DND-41 (cell line): Measurements from ENCODE around the gene VAMP1.

ENCODE experiments used
- ATAC-seq: fragments of 200-7000 bp; cut with Tn5 transposase; 3 replicates; pipeline ENCODE4 v1.9.1; 2021; ENCODE audit warnings: low read depth; ENCODE audit not compliant: insufficient read depth
- DNase-seq: peaks from one replicate; pipeline ENCODE4 v3.0.0-alpha.2; 2020
- H2AFZ ChIP-seq: 2 replicates; pipeline ENCODE4 v1.6.0; 2012; ENCODE audit warnings: low read depth, low read length
- H3K27ac ChIP-seq: 2 replicates; pipeline ENCODE4 v1.5.1; 2012; ENCODE audit warnings: low read length, inconsistent platforms
- H3K27me3 ChIP-seq: fragments of 200-600 bp; sonication (generic); 2 replicates; pipeline ENCODE4 v1.6.0; 2012; ENCODE audit warnings: low read length, mild to moderate bottlenecking, inconsistent platforms; ENCODE audit not compliant: insufficient read depth, poor library complexity
- H3K36me3 ChIP-seq: 2 replicates; pipeline ENCODE4 v1.5.1; 2012; ENCODE audit warnings: low read length, inconsistent platforms; ENCODE audit not compliant: insufficient read depth
- H3K4me1 ChIP-seq: 2 replicates; pipeline ENCODE4 v1.5.1; 2012; ENCODE audit warnings: mild to moderate bottlenecking, low read length; ENCODE audit not compliant: insufficient read depth
- H3K4me2 ChIP-seq: 2 replicates; pipeline ENCODE4 v1.6.0; 2012; ENCODE audit warnings: mild to moderate bottlenecking, moderate library complexity, low read length, inconsistent platforms; ENCODE audit not compliant: insufficient read depth
- H3K4me3 ChIP-seq, 2 experiments: fragments of 200-600 bp in 1 of 2; shearing (Covaris generic) in 1 of 2; 2 replicates each; pipeline ENCODE4 v1.5.1; 2012 to 2016; ENCODE audit warnings: inconsistent platforms in 2 of 2, low read length in 2 of 2, mild to moderate bottlenecking in 2 of 2, low read depth in 1 of 2, moderate library complexity in 1 of 2
- H3K79me2 ChIP-seq: 2 replicates; pipeline ENCODE4 v1.6.0; 2012; ENCODE audit warnings: low read length, inconsistent platforms; ENCODE audit not compliant: insufficient read depth
- H3K9ac ChIP-seq: 2 replicates; pipeline ENCODE4 v1.6.0; 2012; ENCODE audit warnings: low read depth, mild to moderate bottlenecking, inconsistent platforms, low read length, moderate library complexity
- H3K9me3 ChIP-seq: 2 replicates; pipeline ENCODE4 v1.5.1; 2012; ENCODE audit warnings: low read length, moderate library complexity, mild to moderate bottlenecking, inconsistent platforms; ENCODE audit not compliant: insufficient read depth, severe bottlenecking
- H4K20me1 ChIP-seq: 2 replicates; pipeline ENCODE4 v1.6.0; 2012; ENCODE audit warnings: low read length; ENCODE audit not compliant: insufficient read depth
- EZH2 ChIP-seq: IDR thresholded peaks from 3 replicates; pipeline ENCODE4 v1.6.1; 2012; ENCODE audit warnings: borderline replicate concordance, low read depth, mild to moderate bottlenecking, moderate library complexity, low read length, inconsistent platforms; ENCODE audit not compliant: severe bottlenecking
- TF ChIP-seq, protein P1 (sequence below): IDR thresholded peaks from 2 replicates; pipeline ENCODE4 v1.5.1; 2012; ENCODE audit warnings: borderline replicate concordance, low read length, moderate library complexity, mild to moderate bottlenecking; ENCODE audit not compliant: poor library complexity, severe bottlenecking; ENCODE audit errors: extremely low read depth

Gene VAMP1

DNA sequence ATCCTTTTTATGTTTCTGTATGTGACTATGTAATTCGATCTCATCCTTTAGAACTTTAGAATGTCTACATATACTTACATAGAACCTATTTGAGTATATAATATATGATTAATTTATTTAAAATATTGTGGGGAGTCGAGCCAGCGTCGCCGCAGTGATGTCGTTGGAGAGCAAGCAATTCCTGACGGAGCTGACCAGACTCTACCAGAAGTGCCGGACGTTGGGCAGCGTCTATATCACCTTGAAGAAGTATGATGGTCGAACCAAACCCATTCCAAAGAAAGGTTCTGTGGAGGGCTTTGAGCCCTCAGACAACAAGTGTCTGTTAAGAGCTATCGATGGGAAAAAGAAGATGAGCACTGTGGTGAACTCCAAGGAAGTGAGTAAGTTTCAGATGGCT is 32.1 kb downstream of the VAMP1 start:
- H3K4me2 ChIP-seq = no peak overlapping the region
- ATAC-seq = no peak

GRCh38 chr12:6437586-6437985 is 32.9 kb downstream of the VAMP1 start:
- DNase-seq (no peak), ATAC-seq (no peak)
- TF ChIP-seq, protein P1, sequence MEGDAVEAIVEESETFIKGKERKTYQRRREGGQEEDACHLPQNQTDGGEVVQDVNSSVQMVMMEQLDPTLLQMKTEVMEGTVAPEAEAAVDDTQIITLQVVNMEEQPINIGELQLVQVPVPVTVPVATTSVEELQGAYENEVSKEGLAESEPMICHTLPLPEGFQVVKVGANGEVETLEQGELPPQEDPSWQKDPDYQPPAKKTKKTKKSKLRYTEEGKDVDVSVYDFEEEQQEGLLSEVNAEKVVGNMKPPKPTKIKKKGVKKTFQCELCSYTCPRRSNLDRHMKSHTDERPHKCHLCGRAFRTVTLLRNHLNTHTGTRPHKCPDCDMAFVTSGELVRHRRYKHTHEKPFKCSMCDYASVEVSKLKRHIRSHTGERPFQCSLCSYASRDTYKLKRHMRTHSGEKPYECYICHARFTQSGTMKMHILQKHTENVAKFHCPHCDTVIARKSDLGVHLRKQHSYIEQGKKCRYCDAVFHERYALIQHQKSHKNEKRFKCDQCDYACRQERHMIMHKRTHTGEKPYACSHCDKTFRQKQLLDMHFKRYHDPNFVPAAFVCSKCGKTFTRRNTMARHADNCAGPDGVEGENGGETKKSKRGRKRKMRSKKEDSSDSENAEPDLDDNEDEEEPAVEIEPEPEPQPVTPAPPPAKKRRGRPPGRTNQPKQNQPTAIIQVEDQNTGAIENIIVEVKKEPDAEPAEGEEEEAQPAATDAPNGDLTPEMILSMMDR = no peak
- no peak for TF ChIP-seq EZH2
- Histone ChIP-seq H3K9ac (no peak overlapping the region), H3K27me3 (no peaks in the 10 kb centered on the region), H3K27ac (no peak overlapping the region), H3K4me1 (no peaks in the 10 kb centered on the region), H3K4me2 (no peak overlapping the region), H2AFZ (no peak overlapping the region), H3K4me3 (no peak overlapping the region), H3K79me2 (no peaks in the 10 kb centered on the region), H3K36me3 (no peaks in the 10 kb centered on the region), H3K9me3 (no peaks in the 10 kb centered on the region), H4K20me1 (no peaks in the 10 kb centered on the region)

More for the DNA sequence above, 32.1 kb downstream of the VAMP1 start:
- H3K27me3 ChIP-seq = no peaks in the 10 kb centered on the region
- TF ChIP-seq, protein P1 = no peak
- no peak for TF ChIP-seq EZH2
- H3K36me3 ChIP-seq = no peaks in the 10 kb centered on the region
- H2AFZ ChIP-seq = no peak overlapping the region
- no peaks in the 10 kb centered on the region for H3K9me3 ChIP-seq
- no peak overlapping the region for H3K9ac ChIP-seq
- H3K79me2 ChIP-seq = no peaks in the 10 kb centered on the region
- no peaks in the 10 kb centered on the region for H4K20me1 ChIP-seq
- H3K27ac ChIP-seq = no peak overlapping the region
- H3K4me3 ChIP-seq = no peak overlapping the region
- DNase-seq = no peak
- H3K4me1 ChIP-seq = peaks cover 6% of the 10 kb centered on the region

GRCh38 chr12:6435961-6436715 is 34.3 kb downstream of the VAMP1 start:
- H3K27me3 ChIP-seq = no peaks in the 10 kb centered on the region
- no peak overlapping the region for H3K4me3 ChIP-seq
- H3K79me2 ChIP-seq = no peaks in the 10 kb centered on the region
- DNase-seq = no peak
- no peak overlapping the region for H2AFZ ChIP-seq
- H3K9me3 ChIP-seq = no peaks in the 10 kb centered on the region
- no peak overlapping the region for H3K27ac ChIP-seq
- H3K4me1 ChIP-seq = no peaks in the 10 kb centered on the region
- no peak overlapping the region for H3K9ac ChIP-seq
- H4K20me1 ChIP-seq = no peaks in the 10 kb centered on the region
- TF ChIP-seq EZH2 = no peak
- TF ChIP-seq, protein P1 = no peak
- no peaks in the 10 kb centered on the region for H3K36me3 ChIP-seq
- ATAC-seq = no peak
- H3K4me2 ChIP-seq = no peak overlapping the region
